Right atrium auricular region (tissue), 2 donors: ENCODE results near the gene PVALEF. TPM values are rescaled to one million over a fixed set of nuclear protein-coding genes. Genes with fewer than 3 reads are reported as not detected.

Experiments used
- DNase-seq: peaks from one replicate; pipeline ENCODE4 v3.0.0-alpha.2; 2019; ENCODE audit warnings: low spot score
- H3K27ac ChIP-seq, 2 donors: fragments of 200-600 bp; sonication (generic); 1 replicate in 1 of 2; 2 replicates in 1 of 2; pipeline ENCODE4 v1.5.1; 2016 to 2019
- H3K27me3 ChIP-seq, 2 donors: fragments of 200-600 bp; sonication (generic); one replicate each; pipeline versions ENCODE4 v1.5.1 to v1.6.0; 2017 to 2019
- H3K36me3 ChIP-seq: fragments of 200-600 bp; sonication (generic); one replicate; pipeline ENCODE4 v1.5.1; 2016
- H3K4me1 ChIP-seq, 2 donors: fragments of 200-600 bp; sonication (generic); one replicate each; pipeline versions ENCODE4 v1.5.1 to v1.6.0; 2017 to 2019
- H3K4me3 ChIP-seq, 2 donors: fragments of 200-600 bp; sonication (generic); 1 replicate in 1 of 2; 2 replicates in 1 of 2; pipeline ENCODE4 v1.5.1; 2017 to 2019; ENCODE audit warnings: mild to moderate bottlenecking in 1 of 2, moderate library complexity in 1 of 2
- H3K9me3 ChIP-seq, 2 donors: fragments of 200-600 bp; sonication (generic); one replicate each; pipeline ENCODE4 v1.5.1; 2019
- microRNA counts, 2 donors: library from miRNA; unstranded; fragments of <30 nt; microRNA quantifications; one replicate each; lab custom pipeline; 2016 to 2017
- microRNA-seq, 2 donors: library from miRNA; unstranded; fragments of <30 nt; microRNA quantifications; one replicate each; pipeline ENCODE4, GENCODE V29; 2016 to 2017; ENCODE audit warnings: borderline number of aligned reads in 2 of 2, borderline replicate concordance in 1 of 2
- total RNA-seq, 2 donors: library from RNA; depleted of rRNA; stranded (reverse); fragments of >200 nt; gene quantifications; one replicate each; pipeline ENCODE4 v1.1.0, GENCODE V29; 2016
- TF ChIP-seq, protein P1 (sequence below), 2 donors: fragments of 200-600 bp; sonication (generic); IDR thresholded peaks; one replicate each; pipeline ENCODE4 v1.5.1; 2019; ENCODE audit warnings: antibody characterized with exemption in 2 of 2

PVALEF gene
- total RNA-seq, 2 donors from 2014 or later, result not detected

DNA sequence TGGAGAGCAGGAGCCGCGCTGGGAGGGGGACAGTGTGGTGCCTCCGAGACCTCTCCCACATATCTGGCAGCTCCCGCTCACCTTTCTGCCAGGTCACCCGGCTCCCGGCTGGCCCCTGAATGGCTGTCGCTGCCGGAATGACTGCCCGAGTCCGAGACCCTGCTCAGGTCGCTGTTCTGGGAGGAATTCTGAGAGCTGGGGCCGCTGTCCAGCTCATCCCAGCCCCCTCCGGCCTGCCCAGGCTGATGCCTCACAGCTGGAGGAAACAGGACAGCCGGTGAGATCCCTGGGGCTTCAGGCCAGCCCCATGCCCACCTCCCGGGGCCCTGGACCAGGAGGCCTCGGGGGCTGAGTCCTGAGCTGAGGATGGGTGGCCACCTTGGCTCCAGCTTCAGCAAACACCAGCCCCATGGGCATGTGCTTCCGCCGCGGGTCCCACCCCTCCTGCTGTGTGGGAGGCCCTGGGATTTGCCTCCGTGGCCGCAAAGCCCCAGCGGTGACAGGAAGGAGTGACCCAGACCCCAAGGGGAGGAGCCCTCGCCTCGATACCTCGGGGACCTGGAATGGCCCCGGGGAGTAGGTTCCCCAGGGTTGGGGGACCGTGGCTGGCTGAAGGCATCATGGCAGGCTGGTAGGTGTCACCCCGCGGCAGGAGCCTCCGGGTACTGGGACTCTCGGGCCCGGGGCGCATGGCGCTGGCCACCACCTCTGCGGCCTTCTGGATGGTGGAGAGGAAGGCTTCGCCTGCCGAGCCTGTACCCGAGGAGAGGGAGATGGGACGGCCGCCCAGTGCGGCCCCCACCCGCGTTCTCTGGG lies 66.7 kb downstream of the PVALEF start:
- Histone ChIP-seq H3K27me3 (no peaks in the 10 kb centered on the region), H3K27ac (no peak overlapping the region), H3K4me3 (no peak overlapping the region), H3K4me1 (peaks cover 0 to 8% of the 10 kb centered on the region in 2 donors), H3K36me3 (peaks cover 26% of the 10 kb centered on the region), H3K9me3 (no peaks in the 10 kb centered on the region)
- DNase-seq, result no peak
- TF ChIP-seq, protein P1, sequence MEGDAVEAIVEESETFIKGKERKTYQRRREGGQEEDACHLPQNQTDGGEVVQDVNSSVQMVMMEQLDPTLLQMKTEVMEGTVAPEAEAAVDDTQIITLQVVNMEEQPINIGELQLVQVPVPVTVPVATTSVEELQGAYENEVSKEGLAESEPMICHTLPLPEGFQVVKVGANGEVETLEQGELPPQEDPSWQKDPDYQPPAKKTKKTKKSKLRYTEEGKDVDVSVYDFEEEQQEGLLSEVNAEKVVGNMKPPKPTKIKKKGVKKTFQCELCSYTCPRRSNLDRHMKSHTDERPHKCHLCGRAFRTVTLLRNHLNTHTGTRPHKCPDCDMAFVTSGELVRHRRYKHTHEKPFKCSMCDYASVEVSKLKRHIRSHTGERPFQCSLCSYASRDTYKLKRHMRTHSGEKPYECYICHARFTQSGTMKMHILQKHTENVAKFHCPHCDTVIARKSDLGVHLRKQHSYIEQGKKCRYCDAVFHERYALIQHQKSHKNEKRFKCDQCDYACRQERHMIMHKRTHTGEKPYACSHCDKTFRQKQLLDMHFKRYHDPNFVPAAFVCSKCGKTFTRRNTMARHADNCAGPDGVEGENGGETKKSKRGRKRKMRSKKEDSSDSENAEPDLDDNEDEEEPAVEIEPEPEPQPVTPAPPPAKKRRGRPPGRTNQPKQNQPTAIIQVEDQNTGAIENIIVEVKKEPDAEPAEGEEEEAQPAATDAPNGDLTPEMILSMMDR (IDR thresholded peaks at IDR 0.05), result no peak

MicroRNAs encoded within 50 kb of the gene (microRNA counts, 767-probe panel; counts per million panel counts)
- 0 to 31.0 counts per million in 2 donors for microRNA hsa-miR-1250 (lab: Ali Mortazavi, UCI)
- microRNA hsa-miR-338-3p (lab: Ali Mortazavi, UCI), result 3,448 to 6,943 counts per million in 2 donors
- microRNA hsa-miR-338-5p (lab: Ali Mortazavi, UCI), result 0 to 1,279 counts per million in 2 donors
- 0 to 31.0 counts per million in 2 donors for microRNA hsa-miR-657 (lab: Ali Mortazavi, UCI)

Small RNAs within 50 kb of the gene (microRNA-seq; reads per million reads assigned to microRNA genes)
- gene MIR1250 (1.4 reads per million in 2 donors), gene MIR3065 (0 reads per million in 2 donors), gene MIR338 (0 reads per million in 2 donors), gene MIR657 (0 reads per million in 2 donors)

Other genes with a start within 250 kb of the PVALEF start
- gene CHMP6, start 173.7 kb upstream of the PVALEF start, total RNA-seq, result 10 to 100 TPM; 12.9 to 17.5 TPM
- gene BAIAP2, start 130.4 kb upstream of the PVALEF start, total RNA-seq, result 10 to 100 TPM; 27.9 to 36.5 TPM
- 1 to 10 TPM; 5.4 to 6.5 TPM for gene AATK, start 714 bp downstream of the PVALEF start, total RNA-seq
- gene CEP131, start 57.5 kb downstream of the PVALEF start, total RNA-seq, result 1 to 10 TPM; 5.5 to 6.2 TPM
- 10 to 100 TPM; 12.3 to 14.3 TPM for gene TEPSIN, start 73.5 kb downstream of the PVALEF start, total RNA-seq
- 10 to 100 TPM; 53.1 to 53.5 TPM for gene NDUFAF8, start 73.8 kb downstream of the PVALEF start, total RNA-seq
- 10 to 100 TPM; 46.2 to 63.4 TPM for gene SLC38A10, start 129.8 kb downstream of the PVALEF start, total RNA-seq
- gene BAHCC1, start 229.9 kb downstream of the PVALEF start, total RNA-seq, result 10 to 100 TPM in 1 of 2 donors, 1 to 10 TPM in 1; 5.8 to 12.7 TPM